GM10248 (cell line): ENCODE results near the gene CELF5.

Experiments used
- CTCF ChIA-PET: fragments of 300-600 bp; sonication (Branson Sonifier 250); formaldehyde crosslinking; extraction: SDS; loops from one replicate; lab custom pipeline; 2021; ENCODE audit warnings: antibody characterized with exemption; lab: Yijun Ruan, JAX
- POLR2A ChIA-PET: fragments of 350-650 bp; sonication (Branson Sonifier 250); formaldehyde crosslinking; extraction: SDS; loops from one replicate; lab custom pipeline; 2020; ENCODE audit warnings: antibody characterized with exemption; lab: Yijun Ruan, JAX
- DNase-seq: peaks from one replicate; pipeline ENCODE4 v3.0.0; 2012; ENCODE audit errors: extremely low spot score
- CTCF ChIP-seq: IDR thresholded peaks from 2 replicates; pipeline ENCODE4 v1.5.1; 2012; ENCODE audit warnings: mild to moderate bottlenecking, low read depth; ENCODE audit errors: extremely low read depth, missing control alignments, control extremely low read depth

The CELF5 gene

GRCh38 chr19:3335431-3336350 is 111.2 kb downstream of the CELF5 start:
- TF ChIP-seq CTCF = no peak
- DNase-seq = no peak
- ChIA-PET CTCF (interaction anchor here (1.1 to 2.2 kb wide), 4 partner anchors 10 to 283 kb away, joined by 3 to 6 read pairs (median 5); no protein-coding TSS in a partner anchor), POLR2A (no interaction called here)

- CTCF ChIA-PET = interaction anchor here (1.1 to 2.2 kb wide), 4 partner anchors 10 to 282 kb away, joined by 3 to 6 read pairs (median 5); no protein-coding TSS in a partner anchor
- no peak for TF ChIP-seq CTCF
- POLR2A ChIA-PET = no interaction called here
- no peak for DNase-seq
Measured at GRCh38 chr19:3336351-3336679, 111.9 kb downstream of the CELF5 start.

GRCh38 chr19:3336680-3337523 is 112.4 kb downstream of the CELF5 start:
- ChIA-PET CTCF (interaction anchor here (1.3 to 1.8 kb wide), 3 partner anchors 93 to 282 kb away, joined by 3 to 7 read pairs (median 6); no protein-coding TSS in a partner anchor), POLR2A (interaction anchor here (0.5 kb wide), 1 partner anchor 1794 kb away, joined by 3 read pairs; no protein-coding TSS in a partner anchor)
- no peak for TF ChIP-seq CTCF
- DNase-seq = no peak

GRCh38 chr19:3338541-3339181 is 114.2 kb downstream of the CELF5 start:
- no peak for TF ChIP-seq CTCF
- ChIA-PET POLR2A (no interaction called here), CTCF (interaction anchor here (1.6 to 1.8 kb wide), 2 partner anchors 91 to 147 kb away, joined by 4 to 7 read pairs; no protein-coding TSS in a partner anchor)
- no peak for DNase-seq

GRCh38 chr19:3340340-3340739 is 115.9 kb downstream of the CELF5 start:
- ChIA-PET CTCF (interaction anchor here (1.2 to 4.8 kb wide), 2 partner anchors 10 to 89 kb away, joined by 3 to 19 read pairs; no protein-coding TSS in a partner anchor), POLR2A (interaction anchor here (0.5 kb wide), 1 partner anchor 971 kb away, joined by 7 read pairs; no protein-coding TSS in a partner anchor)
- TF ChIP-seq CTCF = no peak
- DNase-seq = no peak
